Measurements from ENCODE around the gene GCNA.
"Not testable (repeated sequence)": the region's sequence is repeated elsewhere in the genome, so short reads cannot be mapped to it uniquely, and the experiment has no call there.

Gene GCNA

DNA sequence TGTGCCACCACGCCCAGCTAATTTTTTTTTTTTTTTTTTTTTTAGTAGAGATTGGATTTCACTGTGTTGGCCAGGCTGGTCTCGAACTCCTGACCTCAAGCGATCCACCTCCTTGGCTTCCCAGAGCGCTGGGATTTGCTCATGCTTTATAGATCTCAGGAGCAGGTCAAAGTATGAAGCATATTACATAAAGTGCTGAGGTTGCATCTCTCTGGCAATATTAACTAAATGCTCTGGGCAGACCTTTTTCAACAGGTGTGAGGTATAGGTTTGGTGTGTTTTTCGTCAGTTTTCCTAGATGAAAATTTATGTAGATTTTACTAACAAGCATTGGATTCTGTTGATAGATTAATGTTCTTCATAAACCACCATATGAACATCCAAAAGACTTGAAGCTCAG, 19.3 kb upstream of the GCNA start:
- no peaks in the 10 kb centered on the region for H3K9me3 ChIP-seq (ENCODE audit: control insufficient read depth in 1 of 2, low read length in 2 of 2)
- no peak overlapping the region for H3K9ac ChIP-seq (ENCODE audit: low read depth in 1 of 2, low read length in 2 of 2)
- H3K27me3 ChIP-seq (ENCODE audit: control insufficient read depth in 1 of 2, insufficient read depth in 2 of 2, low read length in 2 of 2) = no peaks in the 10 kb centered on the region
- H3K4me1 ChIP-seq (ENCODE audit: control insufficient read depth in 1 of 2, insufficient read depth in 2 of 2, low read length in 2 of 2) = no peaks in the 10 kb centered on the region
- no peak overlapping the region for H3K27ac ChIP-seq (ENCODE audit: low read depth, low read length)
- H3K4me3 ChIP-seq (ENCODE audit: low read depth in 1 of 2, low read length in 2 of 2) = no peak overlapping the region
- H3K36me3 ChIP-seq (ENCODE audit: control insufficient read depth in 1 of 2, insufficient read depth in 2 of 2, low read length in 2 of 2) = peaks cover 46 to 77% of the 10 kb centered on the region in 2 donors

DNA sequence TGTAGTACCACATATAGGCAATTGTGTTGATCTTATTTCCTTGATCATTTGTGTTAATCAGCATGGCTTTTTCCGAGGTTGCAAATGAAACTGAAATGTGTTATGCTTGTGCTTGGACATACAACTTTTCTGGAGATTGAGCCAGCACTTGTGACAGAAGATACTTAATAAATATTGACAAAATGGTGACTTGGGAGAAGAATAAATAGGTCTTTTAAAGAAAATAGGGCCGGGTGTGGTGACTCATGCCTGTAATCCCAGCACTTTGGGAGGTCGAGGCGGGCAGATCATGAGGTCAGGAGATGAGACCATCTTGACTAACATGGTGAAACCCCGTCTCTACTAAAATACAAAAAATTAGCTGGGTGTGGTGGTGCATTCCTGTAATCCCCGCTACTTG, 18.5 kb upstream of the GCNA start:
- H3K36me3 ChIP-seq (ENCODE audit: control insufficient read depth in 1 of 2, insufficient read depth in 2 of 2, low read length in 2 of 2) = peaks cover 53 to 80% of the 10 kb centered on the region in 2 donors
- H3K9me3 ChIP-seq (ENCODE audit: control insufficient read depth in 1 of 2, low read length in 2 of 2); H3K4me3 ChIP-seq (ENCODE audit: low read depth in 1 of 2, low read length in 2 of 2); H3K27me3 ChIP-seq (ENCODE audit: control insufficient read depth in 1 of 2, insufficient read depth in 2 of 2, low read length in 2 of 2); H3K4me1 ChIP-seq (ENCODE audit: control insufficient read depth in 1 of 2, insufficient read depth in 2 of 2, low read length in 2 of 2); H3K9ac ChIP-seq (ENCODE audit: low read depth in 1 of 2, low read length in 2 of 2); H3K27ac ChIP-seq (ENCODE audit: low read depth, low read length): not testable (repeated sequence)

DNA sequence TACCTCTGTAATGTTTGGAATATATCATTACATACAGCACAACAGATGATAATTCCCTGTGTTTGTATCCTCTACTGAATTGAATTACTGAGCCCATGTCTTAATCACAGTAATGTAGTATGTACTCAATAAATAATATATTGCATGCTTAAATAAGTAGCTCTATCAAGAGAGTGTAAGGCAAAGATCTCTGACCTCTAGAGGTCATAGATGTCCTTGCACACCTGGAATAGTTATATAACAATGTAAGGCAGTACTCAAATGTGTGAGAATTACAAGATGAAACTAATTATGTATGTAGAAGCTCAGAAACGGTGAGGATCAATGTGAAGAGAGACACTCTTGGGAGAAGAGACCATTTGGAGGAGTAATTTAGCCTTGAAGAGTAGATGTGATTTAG, 14.3 kb upstream of the GCNA start:
- Histone ChIP-seq H3K4me1 (ENCODE audit: control insufficient read depth in 1 of 2, insufficient read depth in 2 of 2, low read length in 2 of 2) (no peaks in the 10 kb centered on the region), H3K36me3 (ENCODE audit: control insufficient read depth in 1 of 2, insufficient read depth in 2 of 2, low read length in 2 of 2) (peaks cover 52 to 76% of the 10 kb centered on the region in 2 donors), H3K27me3 (ENCODE audit: control insufficient read depth in 1 of 2, insufficient read depth in 2 of 2, low read length in 2 of 2) (no peaks in the 10 kb centered on the region), H3K9ac (ENCODE audit: low read depth in 1 of 2, low read length in 2 of 2) (no peak overlapping the region), H3K9me3 (ENCODE audit: control insufficient read depth in 1 of 2, low read length in 2 of 2) (no peaks in the 10 kb centered on the region), H3K4me3 (ENCODE audit: low read depth in 1 of 2, low read length in 2 of 2) (no peak overlapping the region), H3K27ac (ENCODE audit: low read depth, low read length) (no peak overlapping the region)

DNA sequence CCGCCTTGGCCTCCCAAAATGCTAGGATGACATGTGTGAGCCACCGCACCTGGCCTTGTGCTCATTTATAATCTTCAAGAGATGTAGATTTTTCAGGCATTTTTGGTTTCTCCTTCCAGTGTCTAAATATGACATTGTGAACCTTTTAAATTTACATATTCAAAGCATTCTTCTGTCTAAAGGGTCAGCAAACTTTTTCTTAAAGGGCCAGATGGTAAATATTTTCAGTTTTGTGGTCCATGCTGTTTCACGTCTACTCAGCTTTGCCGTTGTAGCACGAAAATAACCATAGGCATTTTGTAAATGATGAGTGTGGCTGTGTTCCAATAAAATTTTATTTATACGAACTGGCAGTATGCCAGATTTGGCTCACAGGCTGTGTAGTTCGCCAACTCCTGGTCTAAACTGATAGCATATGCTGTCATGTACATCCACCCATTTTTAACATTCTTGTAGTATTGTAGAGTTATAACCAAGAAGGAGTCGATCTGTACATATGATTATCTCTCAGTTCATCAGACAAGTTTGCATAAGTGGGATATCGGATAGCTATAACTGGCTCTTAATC, 12.7 kb upstream of the GCNA start:
- Histone ChIP-seq H3K9ac (ENCODE audit: low read depth in 1 of 2, low read length in 2 of 2) (no peak overlapping the region), H3K4me3 (ENCODE audit: low read depth in 1 of 2, low read length in 2 of 2) (no peak overlapping the region), H3K27ac (ENCODE audit: low read depth, low read length) (no peak overlapping the region), H3K9me3 (ENCODE audit: control insufficient read depth in 1 of 2, low read length in 2 of 2) (no peaks in the 10 kb centered on the region), H3K36me3 (ENCODE audit: control insufficient read depth in 1 of 2, insufficient read depth in 2 of 2, low read length in 2 of 2) (peaks cover 45 to 71% of the 10 kb centered on the region in 2 donors), H3K27me3 (ENCODE audit: control insufficient read depth in 1 of 2, insufficient read depth in 2 of 2, low read length in 2 of 2) (no peaks in the 10 kb centered on the region), H3K4me1 (ENCODE audit: control insufficient read depth in 1 of 2, insufficient read depth in 2 of 2, low read length in 2 of 2) (no peaks in the 10 kb centered on the region)

DNA sequence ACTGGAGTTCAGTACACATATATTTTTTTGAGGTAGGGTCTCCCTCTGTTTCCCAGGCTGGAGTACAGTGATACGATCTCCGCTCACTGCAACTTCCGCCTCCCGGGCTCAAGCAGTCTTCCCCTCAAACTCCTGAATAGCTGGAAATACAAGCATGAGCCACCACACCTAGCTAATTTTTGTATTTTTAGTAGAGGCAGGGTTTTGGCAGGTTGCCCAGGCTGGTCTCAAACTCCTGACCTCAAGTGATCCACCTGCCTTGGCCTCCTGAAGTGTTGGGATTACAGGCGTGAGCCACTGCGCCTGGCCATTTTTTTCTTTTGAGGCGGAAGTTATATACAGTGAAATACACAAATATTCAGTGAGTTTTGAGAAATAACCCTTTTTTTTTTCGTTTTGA, 6.8 kb upstream of the GCNA start:
- H3K36me3 ChIP-seq (ENCODE audit: control insufficient read depth in 1 of 2, insufficient read depth in 2 of 2, low read length in 2 of 2) = peaks cover 16 to 48% of the 10 kb centered on the region in 2 donors
- not testable (repeated sequence) for H3K9ac ChIP-seq (ENCODE audit: low read depth in 1 of 2, low read length in 2 of 2); H3K27ac ChIP-seq (ENCODE audit: low read depth, low read length); H3K4me3 ChIP-seq (ENCODE audit: low read depth in 1 of 2, low read length in 2 of 2); H3K9me3 ChIP-seq (ENCODE audit: control insufficient read depth in 1 of 2, low read length in 2 of 2); H3K4me1 ChIP-seq (ENCODE audit: control insufficient read depth in 1 of 2, insufficient read depth in 2 of 2, low read length in 2 of 2); H3K27me3 ChIP-seq (ENCODE audit: control insufficient read depth in 1 of 2, insufficient read depth in 2 of 2, low read length in 2 of 2)

DNA sequence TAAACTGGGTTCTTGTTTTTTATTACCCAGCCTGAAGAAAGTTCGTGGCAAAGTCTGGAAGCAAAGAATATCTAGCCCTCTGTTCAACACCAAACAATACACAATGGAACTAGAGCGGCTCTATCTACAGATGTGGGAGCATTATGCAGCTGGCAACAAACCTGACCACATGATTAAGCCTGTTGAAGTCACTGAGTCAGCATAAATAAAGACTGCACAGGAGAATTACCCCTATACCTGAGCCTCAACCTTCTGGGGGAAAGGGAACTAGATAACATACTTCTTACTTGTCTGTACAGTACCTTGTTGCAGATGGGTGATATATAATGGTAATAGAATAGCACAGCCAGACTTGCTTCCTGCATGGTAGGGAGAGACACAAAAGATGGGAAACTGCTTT, 4.6 kb upstream of the GCNA start:
- Histone ChIP-seq H3K9me3 (ENCODE audit: control insufficient read depth in 1 of 2, low read length in 2 of 2) (no peaks in the 10 kb centered on the region), H3K4me1 (ENCODE audit: control insufficient read depth in 1 of 2, insufficient read depth in 2 of 2, low read length in 2 of 2) (no peaks in the 10 kb centered on the region), H3K27ac (ENCODE audit: low read depth, low read length) (no peak overlapping the region), H3K9ac (ENCODE audit: low read depth in 1 of 2, low read length in 2 of 2) (no peak overlapping the region), H3K27me3 (ENCODE audit: control insufficient read depth in 1 of 2, insufficient read depth in 2 of 2, low read length in 2 of 2) (no peaks in the 10 kb centered on the region), H3K36me3 (ENCODE audit: control insufficient read depth in 1 of 2, insufficient read depth in 2 of 2, low read length in 2 of 2) (peaks cover 7 to 35% of the 10 kb centered on the region in 2 donors), H3K4me3 (ENCODE audit: low read depth in 1 of 2, low read length in 2 of 2) (no peak overlapping the region)

DNA sequence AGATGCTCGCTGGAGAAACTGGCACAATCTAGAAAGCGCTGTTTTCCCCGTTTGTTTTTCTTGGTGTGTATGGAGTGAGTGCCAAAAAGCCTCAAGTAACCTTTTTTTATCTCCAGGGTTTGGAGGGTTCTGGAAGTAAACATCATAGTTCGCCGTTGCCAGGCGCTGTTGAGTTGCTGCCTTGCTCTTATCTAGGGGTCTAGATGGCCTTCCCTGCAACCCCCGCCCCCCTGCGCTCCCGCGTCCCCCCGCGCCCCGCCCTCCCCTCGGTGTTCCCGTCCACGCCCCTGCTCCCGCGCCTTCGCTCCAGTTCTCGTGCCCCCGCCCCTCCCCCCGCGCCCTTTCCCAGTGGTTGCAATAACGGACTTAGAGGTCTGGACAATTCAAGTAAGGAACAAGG, 555 bp upstream of the GCNA start:
- H3K36me3 ChIP-seq (ENCODE audit: control insufficient read depth in 1 of 2, insufficient read depth in 2 of 2, low read length in 2 of 2) = peaks cover 6 to 24% of the 10 kb centered on the region in 2 donors
- H3K9me3 ChIP-seq (ENCODE audit: control insufficient read depth in 1 of 2, low read length in 2 of 2) = no peaks in the 10 kb centered on the region
- no peaks in the 10 kb centered on the region for H3K4me1 ChIP-seq (ENCODE audit: control insufficient read depth in 1 of 2, insufficient read depth in 2 of 2, low read length in 2 of 2)
- no peaks in the 10 kb centered on the region for H3K27me3 ChIP-seq (ENCODE audit: control insufficient read depth in 1 of 2, insufficient read depth in 2 of 2, low read length in 2 of 2)
- H3K9ac ChIP-seq (ENCODE audit: low read depth in 1 of 2, low read length in 2 of 2) = no peak overlapping the region
- no peak overlapping the region for H3K27ac ChIP-seq (ENCODE audit: low read depth, low read length)
- H3K4me3 ChIP-seq (ENCODE audit: low read depth in 1 of 2, low read length in 2 of 2) = no peak overlapping the region

DNA sequence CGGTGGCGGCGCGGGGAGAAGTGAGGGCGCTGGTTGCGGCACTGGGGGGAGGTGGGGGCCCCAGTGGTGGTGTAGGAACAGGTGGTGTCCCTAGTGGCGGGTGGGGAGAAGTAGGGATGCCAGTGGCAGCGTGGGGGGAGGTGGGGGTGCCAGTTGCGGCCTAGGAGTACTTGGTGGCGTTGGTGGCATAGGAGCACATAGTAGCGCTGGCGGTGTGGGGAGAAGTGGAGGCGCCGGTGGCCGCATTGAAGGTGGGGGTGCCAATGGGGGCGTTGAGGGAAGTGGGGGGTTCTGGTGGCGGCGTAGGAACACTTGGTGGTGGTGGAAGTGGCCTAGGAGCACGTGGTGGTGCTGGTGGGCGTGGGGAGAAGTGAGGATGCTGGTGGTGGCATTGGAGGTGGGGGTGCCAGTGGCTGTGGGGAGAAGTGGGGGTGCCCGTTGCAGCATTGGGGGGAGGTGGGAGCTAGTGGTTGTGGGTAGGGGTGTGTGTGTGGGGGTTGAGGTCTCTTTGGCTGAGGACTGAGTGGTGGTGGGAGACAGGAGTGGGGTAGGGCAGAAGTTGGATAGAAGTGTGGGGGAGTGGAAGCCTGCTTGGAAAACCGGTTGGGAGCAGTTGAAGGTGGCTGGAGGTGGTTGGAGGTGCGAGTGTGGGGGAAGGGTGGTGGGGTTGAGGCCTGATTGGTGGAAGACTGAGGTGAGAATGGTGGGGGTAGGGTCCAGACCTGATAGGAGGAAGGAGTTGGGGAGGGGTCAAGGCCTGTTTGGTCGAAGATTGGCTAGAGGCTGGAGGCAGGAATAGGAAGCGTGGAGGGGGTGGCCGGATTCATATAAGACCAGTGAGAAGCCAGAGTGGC, 1.1 kb downstream of the GCNA start:
- no peaks in the 10 kb centered on the region for H3K4me1 ChIP-seq (ENCODE audit: control insufficient read depth in 1 of 2, insufficient read depth in 2 of 2, low read length in 2 of 2)
- H3K9ac ChIP-seq (ENCODE audit: low read depth in 1 of 2, low read length in 2 of 2) = no peak overlapping the region
- H3K27me3 ChIP-seq (ENCODE audit: control insufficient read depth in 1 of 2, insufficient read depth in 2 of 2, low read length in 2 of 2) = no peaks in the 10 kb centered on the region
- H3K27ac ChIP-seq (ENCODE audit: low read depth, low read length) = no peak overlapping the region
- H3K9me3 ChIP-seq (ENCODE audit: control insufficient read depth in 1 of 2, low read length in 2 of 2) = no peaks in the 10 kb centered on the region
- H3K4me3 ChIP-seq (ENCODE audit: low read depth in 1 of 2, low read length in 2 of 2) = no peak overlapping the region
- peaks cover 0 to 10% of the 10 kb centered on the region in 2 donors for H3K36me3 ChIP-seq (ENCODE audit: control insufficient read depth in 1 of 2, insufficient read depth in 2 of 2, low read length in 2 of 2)

DNA sequence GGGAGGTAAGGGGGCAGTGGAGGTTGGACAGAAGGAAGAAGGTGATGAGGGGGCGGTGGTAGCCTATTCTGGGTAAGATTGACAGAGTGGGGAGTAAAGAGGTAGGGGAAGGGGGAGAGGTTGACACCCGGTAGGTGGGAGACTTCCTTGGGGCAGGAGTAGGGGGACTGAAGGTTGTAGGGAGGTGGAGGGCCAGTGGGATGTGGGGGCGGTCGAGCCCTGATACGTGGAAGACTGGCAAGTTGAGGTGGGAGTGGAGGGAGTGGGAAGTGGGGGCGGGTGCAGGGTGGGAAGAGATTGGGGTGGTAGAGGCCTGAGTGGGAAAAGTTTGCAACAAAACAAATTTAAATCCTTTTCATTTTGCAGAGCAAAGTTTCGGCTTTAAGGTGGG, 1.7 kb downstream of the GCNA start:
- no peaks in the 10 kb centered on the region for H3K9me3 ChIP-seq (ENCODE audit: control insufficient read depth in 1 of 2, low read length in 2 of 2)
- no peaks in the 10 kb centered on the region for H3K4me1 ChIP-seq (ENCODE audit: control insufficient read depth in 1 of 2, insufficient read depth in 2 of 2, low read length in 2 of 2)
- H3K27ac ChIP-seq (ENCODE audit: low read depth, low read length) = no peak overlapping the region
- H3K36me3 ChIP-seq (ENCODE audit: control insufficient read depth in 1 of 2, insufficient read depth in 2 of 2, low read length in 2 of 2) = peaks cover 0 to 5% of the 10 kb centered on the region in 2 donors
- H3K4me3 ChIP-seq (ENCODE audit: low read depth in 1 of 2, low read length in 2 of 2) = no peak overlapping the region
- no peaks in the 10 kb centered on the region for H3K27me3 ChIP-seq (ENCODE audit: control insufficient read depth in 1 of 2, insufficient read depth in 2 of 2, low read length in 2 of 2)
- H3K9ac ChIP-seq (ENCODE audit: low read depth in 1 of 2, low read length in 2 of 2) = no peak overlapping the region

DNA sequence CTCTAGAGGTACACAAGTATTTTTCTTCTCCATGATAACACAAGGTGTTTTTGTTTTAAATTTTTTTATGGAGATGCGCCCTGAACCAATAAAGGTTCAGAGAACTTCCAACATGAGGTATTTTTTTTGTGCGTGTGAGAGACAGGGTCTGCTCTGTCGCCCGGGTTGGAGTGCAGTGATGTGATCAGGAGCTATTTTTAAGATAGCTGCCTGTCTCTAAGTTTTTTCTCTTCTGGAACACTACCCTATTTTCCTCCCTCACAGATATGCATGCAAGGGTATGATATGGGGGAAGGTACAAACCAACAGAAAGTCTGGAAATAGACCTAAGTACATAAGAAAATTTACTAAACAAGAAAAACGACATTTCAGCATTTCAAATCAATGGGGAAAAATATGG, 3.0 kb downstream of the GCNA start:
- H3K27ac ChIP-seq (ENCODE audit: low read depth, low read length) = no peak overlapping the region
- no peak overlapping the region for H3K9ac ChIP-seq (ENCODE audit: low read depth in 1 of 2, low read length in 2 of 2)

More for the DNA sequence above, 3.0 kb downstream of the GCNA start:
- Histone ChIP-seq H3K27me3 (ENCODE audit: control insufficient read depth in 1 of 2, insufficient read depth in 2 of 2, low read length in 2 of 2) (no peaks in the 10 kb centered on the region), H3K4me1 (ENCODE audit: control insufficient read depth in 1 of 2, insufficient read depth in 2 of 2, low read length in 2 of 2) (no peaks in the 10 kb centered on the region), H3K36me3 (ENCODE audit: control insufficient read depth in 1 of 2, insufficient read depth in 2 of 2, low read length in 2 of 2) (peaks cover 0 to 3% of the 10 kb centered on the region in 2 donors), H3K4me3 (ENCODE audit: low read depth in 1 of 2, low read length in 2 of 2) (no peak overlapping the region), H3K9me3 (ENCODE audit: control insufficient read depth in 1 of 2, low read length in 2 of 2) (no peaks in the 10 kb centered on the region)
